SW480 (cell line): ENCODE data around the gene FOXE1.
A peak's percentile ranks its signal among the peaks of the same experiment; 100 is the strongest.

Experiments used
- DNase-seq: peaks from one replicate; pipeline ENCODE4 v3.0.0-alpha.2; 2016; ENCODE audit warnings: low spot score

The FOXE1 gene

DNA sequence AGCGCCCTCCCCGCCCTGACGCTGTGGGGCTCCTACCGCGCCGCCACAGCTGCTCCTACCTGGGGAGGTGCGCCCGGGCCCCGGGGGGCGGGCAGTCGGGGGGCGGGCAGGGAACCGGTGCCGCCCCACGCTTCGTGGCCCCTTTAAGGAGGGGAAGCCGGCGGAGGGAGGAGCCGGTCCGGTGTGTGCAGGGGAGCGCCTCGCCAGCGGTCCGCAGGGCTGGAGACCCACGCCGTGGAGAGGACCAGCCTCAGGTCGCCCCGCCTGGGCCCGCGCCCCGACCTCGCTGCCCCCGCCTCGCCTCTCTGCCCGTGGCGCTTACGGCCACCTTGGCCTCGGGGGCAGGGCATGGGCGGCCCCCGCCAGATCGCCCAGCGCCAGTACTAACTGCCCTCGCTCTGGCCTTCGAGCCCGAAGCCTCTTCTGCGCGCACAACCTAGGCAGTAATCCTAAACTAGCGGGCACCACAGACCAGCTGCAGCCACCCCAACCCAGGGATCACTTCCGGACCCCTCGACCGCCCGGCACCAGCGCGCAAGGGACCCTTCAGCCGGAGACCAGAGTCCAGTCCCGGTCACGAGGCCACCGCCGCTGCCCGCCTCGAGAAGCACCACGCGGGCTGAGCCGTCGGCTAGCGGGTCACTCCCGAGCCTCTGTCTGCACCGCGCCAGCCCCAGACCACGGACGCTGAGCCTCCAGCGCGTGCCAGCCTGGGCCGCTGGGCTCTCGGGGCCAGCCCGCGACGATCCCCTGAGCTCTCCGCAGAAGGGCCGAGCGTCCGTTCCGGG is at the start of gene FOXE1:
Gene FOXE1, plus strand, starts transcription at position 171 of the 788 bp plus-strand sequence. CDS start 689 bp downstream, outside the sequence.
- no peak for DNase-seq

DNA sequence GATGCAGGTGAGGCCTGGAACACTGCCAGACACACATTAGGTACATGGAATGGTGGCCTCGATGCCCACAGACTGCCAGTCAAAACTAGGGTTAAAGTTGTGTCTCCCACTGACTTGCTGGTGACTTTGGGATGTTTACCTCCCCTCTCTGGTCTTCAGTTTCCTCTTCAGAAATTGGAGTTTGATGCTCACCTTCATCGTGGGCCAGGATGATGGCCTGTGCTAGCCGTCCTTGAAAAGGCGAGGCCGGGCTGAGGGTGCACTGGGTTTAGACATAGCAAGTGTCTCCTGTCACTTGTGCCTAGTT is 49.0 kb upstream of the FOXE1 start:
- DNase-seq, result no peak

DNA sequence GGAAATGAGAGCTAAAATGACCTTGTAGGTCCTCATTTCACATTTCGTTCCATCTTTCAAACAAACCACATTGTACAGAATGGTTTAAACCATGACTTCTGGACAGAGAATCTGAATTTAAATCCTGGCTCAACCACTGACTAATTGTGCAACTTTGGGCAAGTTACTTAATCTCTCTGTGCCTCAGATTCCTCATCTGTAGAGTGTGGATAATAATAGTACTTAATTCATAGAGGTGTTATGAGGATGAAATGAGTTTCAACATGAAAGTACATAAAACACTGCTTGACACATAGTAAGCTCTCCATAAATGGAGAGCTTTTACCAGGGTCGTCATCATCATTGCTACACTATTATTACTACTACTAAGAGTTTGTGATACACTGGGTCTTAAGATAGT is 46.3 kb upstream of the FOXE1 start:
- no peak for DNase-seq

DNA sequence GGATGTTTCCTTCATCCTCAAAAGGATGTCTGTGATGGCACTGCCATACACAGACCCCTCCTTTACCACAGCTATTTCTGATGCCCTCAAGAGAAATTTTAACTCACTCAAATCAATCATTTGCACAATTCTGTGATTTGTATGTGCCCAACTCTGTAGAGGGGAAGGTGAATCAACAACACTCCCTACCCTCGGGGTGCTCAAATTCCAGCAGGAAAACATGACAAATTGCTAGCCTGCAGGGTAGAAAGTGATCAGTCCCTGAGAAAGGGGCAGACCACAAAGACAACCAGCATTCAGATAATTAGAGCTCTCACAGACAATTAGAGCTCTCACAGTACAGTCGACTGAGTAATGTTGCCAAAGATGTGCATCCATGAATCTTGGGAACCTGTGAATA is 45.3 kb upstream of the FOXE1 start:
- no peak for DNase-seq

DNA sequence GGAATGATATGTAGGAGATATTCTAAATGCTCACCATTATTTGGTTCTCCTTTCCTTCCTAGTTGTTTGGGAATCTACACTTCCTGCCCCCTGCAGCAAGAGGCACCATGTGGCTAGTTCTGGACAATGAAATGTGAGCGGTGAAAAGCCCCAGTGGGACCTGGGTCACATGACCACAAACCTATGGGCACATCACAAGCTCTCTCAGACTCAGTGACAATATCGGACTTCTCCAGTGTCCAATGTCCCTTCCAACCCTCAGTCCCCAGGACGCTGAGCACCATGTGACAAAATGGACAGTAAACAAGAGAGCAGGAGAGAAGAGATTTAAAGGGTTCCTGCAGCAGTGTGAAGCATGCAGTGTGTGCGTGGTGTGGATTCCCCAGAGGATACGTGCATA is 44.6 kb upstream of the FOXE1 start:
- no peak for DNase-seq

DNA sequence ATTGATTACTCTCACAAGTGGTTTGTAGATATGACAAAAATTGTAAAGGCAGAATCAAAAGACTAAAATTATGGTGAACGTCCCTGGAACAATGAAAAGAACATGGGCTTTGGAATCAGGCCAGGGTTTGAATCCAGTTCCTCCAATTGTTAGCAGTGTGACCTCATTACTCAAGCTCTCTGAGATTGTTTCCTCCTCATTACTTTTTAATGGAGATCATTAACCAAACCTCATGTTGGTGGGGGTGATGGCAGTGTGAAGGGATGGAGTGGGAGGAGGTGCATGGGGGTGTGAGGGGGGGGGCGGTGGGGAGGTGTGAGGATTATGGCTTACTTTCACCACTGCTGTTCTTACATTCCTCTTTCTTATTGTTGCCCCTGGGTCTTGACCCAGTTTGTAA is 44.1 kb upstream of the FOXE1 start:
- DNase-seq, result no peak

DNA sequence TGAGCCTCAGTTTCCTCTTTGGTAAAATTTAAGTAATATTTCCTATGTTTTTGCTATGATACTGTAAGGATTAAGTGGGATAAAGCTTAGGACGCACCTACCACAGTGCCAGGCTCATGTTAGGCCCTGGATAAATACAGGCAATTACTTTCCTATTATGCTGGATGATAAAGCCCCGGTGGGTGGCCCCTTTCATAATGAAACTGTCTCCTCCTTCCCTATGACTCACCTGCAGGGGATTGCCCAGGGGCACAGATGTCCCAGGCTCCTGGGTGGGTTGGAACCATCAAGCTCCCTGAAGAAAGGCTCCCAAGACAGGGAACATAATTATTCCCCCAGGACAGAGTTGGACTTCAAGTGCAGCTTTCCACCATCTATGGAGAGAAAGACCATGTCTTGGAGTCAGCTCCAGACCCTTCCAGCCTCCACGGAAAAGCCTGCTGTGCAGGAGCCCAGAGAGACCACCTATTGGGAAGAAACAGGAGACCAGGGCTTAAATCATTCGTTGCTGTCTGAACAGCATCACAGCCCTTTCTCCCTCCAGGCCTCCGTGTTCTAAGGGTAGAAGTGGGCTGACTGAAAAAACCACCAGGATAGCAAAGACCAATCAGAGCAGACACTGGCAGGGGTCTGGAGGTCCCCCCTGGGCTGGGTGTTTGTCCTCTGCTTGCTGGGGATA is 43.2 kb upstream of the FOXE1 start:
- DNase-seq, result no peak

DNA sequence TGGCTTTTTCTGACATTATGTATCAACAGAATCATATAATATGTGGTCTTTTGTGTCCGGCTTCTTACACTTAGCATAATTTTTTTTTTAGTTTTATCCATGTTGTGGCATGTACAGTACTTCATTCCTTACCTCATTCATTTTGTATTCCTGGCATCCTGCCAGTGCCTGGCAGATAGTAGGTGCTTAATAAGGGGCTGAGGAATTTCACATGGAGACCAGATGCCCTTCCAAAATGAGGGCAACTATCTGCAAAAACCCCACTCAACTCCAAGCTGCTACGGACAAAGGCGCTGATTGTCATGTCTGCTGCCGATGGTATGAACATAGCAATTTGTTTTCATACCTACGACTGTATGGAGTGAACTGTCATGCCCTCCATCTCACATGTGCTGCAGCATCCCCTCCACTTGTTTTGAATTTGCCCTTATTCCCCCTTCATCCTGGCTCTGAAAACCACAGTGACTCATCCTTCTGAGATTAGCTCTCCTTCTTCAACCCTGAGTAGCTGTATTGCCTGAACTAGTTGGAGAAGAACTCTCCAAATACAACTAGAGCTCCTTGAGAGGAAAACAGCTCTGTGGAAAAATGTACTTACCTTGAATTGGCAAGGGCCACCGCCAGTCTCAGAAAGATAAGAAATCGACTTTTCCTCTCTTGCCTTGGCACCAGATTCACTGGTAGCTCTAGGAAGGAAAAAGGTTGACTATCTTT is 41.3 kb upstream of the FOXE1 start:
- DNase-seq, result peak; percentile 49

DNA sequence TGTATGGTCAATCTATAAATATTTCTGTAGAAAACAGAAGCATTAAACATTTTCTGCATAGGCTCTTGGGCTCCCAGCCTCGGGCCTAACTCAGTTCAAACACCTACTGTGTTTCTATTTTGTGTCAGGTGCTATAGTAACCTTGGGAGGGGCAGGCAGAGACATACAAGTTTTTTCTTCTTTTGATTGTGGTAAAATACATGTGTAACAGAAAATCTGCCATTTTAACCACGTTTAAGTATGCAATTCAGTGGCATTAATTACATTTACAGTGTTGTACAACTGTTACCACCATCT is 40.8 kb upstream of the FOXE1 start:
- no peak for DNase-seq

DNA sequence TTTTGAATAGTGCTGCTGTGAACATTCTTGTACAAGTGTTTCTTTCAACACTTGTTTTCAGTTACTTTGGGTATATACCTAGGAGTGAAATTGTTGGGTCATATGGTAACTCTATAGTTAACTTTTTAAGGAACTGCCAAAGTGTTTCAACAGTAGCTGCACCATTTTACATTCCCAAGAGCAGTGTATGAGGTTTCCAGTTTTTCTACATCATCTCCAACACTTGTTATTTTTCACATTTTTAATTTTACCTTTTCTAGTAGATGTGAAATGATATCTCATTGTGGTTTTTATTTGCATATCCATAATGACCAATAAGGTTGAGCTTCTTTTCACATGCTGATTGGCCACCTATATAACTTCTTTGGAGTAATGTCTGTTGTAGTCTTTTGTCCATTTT is 40.0 kb upstream of the FOXE1 start:
- no peak for DNase-seq

DNA sequence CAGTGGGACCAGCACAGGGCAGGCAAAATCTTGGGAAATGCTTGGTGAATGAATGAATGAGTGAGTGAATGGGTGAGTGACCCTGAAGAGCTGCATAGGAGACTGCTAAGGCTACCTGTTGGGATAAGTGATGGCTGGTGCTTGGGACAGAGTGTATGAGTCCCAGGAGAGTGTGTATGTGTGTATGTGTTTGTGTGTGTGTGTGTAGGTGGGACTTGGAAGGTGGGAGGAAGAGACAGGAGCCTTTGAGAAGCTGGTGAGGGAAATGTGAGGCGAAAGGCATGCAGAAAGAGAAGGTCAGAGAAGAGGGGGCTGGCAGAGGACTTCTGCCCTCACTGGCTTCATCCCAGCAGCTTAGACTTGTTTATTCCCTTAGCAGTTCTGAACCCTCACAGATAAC is 33.3 kb upstream of the FOXE1 start:
- no peak for DNase-seq

DNA sequence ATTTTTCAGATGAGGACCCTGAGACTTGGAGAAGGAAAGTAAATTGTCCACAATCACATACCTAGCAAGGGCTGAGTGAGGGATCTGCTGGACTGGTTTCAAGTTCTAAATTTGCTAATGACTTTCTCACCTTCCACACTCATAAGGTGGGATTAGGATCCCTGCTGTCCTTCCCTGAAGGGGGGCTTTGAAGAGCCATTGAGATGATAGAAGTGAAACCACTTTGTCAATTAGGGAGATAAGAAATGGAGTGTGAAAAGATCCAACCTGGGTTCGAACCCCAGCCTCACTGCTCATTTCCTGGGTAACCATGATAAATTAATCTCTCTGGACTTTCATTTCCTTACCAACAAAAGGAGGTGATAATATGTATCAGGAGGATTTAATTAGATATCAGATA is 32.7 kb upstream of the FOXE1 start:
- DNase-seq, result no peak

DNA sequence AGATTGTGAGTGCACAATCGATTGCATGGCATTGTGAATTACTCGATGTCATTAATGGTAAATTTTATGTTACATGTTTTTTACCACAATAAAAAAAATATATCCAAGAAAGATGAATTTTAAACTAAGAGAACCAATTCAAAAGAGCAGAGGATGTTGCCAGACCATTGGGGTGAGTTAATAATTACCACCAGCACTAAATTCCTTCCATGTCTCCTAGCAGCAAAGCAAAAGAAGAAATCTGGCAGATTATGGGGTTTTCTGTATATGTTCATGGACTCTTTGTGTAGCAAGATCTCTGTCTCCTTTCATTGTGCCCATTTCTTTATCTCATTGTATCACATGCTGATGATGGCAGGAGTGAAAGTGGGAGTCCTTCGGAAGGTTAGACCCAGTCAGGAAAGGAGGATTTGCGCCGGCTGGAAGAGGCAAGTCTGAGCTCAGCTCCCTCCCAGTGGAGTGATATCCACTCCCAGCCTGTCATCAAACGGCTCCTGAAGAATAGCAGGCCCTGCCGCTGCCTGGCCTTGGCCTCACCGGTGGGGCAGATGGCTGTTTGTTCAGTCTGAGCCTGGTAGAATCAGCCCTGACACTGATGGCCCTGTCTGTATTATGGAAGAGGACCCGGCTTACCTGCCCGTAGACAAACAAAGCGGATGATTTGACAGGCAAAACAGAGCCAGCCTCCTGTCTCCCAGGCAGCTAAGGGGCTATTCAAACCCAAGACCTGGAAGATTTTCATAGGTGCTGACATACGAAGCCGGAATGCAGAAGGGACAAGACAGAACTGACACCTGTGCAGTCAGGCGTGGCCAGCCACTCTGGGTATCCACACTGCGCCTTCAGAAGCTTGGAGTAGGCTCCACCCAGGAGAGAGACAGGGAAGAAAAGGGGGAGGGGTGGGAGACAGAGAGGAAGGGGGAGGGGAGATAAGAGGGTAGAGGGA is 21.9 kb upstream of the FOXE1 start:
- DNase-seq, result no peak

DNA sequence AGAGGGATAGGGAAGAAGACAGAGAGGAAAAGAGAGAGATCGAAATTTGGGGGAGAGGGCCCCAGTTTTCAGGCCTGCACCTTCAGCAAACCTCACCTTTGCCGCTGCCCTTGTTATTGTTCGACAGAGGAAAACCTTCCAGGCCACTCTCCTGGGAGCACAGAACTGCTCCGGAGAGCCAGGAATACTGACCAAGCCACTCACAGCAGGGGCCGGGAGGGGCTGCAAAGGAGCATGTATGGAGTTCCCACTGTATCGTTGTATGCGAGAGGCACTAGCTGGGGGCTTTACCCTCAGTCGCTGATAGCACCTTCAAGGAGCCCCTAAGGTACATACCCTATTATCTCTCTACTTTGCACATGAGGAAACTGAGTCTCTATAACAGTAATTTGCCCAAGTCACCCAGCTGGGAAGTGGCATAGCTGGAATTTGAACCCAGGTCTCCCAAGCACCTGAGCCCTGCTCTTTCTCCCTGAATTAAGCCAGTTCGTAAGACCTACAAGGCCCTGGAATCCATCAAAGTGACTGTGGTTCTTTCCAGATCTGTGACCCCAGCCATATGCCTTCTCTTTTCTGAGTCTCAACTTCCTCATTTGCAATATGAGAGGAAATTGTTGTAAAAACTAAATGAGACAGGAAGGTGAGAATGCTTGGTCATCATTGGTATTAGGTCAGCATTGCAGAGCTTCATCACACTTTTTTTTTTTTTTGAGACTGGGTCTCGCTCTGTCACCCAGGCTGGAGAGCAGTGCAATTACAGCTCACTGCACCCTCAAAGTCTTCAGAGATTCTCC is 21.0 kb upstream of the FOXE1 start:
- DNase-seq, result no peak

DNA sequence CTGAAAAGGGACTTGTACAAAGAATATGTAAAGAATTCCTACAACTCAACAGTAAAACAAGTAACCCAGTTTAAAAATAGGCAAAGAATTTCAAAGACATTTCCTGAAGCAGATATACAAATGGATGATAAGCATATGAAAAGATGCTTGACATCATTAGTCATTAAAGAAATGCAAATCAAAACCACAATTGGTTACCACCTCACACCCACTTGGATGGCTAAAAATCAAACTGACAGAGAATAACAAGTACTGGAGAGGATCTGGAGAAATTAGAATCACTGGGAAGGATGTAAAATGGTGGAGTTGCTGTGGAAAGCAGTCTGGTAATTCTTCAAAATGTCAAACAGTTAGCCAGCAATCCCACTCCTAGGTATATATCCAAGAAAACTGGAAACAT is 12.5 kb upstream of the FOXE1 start:
- DNase-seq, result no peak

DNA sequence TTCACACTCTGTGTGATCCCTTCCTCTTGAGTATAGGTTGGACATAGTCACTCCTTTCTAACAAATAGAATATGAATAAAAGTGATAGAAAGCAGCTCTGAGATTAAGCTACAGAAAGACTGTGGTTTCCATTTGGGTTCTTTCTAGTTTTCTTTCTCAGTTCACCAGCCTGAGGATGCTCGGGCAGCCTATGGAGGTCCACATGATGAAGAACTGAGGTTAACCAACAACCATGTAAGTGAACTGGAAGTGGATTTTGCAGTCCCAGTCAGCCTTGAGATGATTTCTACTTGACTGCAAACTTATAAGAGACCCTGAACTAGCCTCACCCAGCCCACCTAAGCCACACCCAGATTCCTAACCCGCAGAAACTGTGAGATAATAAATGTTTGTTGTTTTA is 10.1 kb upstream of the FOXE1 start:
- DNase-seq, result no peak

DNA sequence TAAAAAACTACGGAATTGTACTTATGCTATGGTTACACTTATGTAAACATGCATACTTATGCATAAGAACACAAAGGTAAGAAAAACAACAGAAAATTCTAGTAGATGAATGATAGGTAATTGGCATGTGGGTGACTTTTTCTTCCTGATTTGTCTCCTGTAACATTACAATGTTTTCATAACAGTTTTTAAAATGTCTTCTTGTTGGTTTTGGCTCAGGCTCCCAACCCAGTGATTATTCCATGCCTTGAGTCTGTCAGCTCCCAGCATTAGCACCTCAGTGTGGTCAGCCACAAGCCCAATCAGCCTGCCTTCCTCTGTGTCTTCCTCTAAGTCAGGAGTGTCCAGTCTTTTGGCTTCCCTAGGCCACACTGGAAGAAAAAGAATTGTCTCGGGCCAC is 7.9 kb upstream of the FOXE1 start:
- DNase-seq, result no peak

DNA sequence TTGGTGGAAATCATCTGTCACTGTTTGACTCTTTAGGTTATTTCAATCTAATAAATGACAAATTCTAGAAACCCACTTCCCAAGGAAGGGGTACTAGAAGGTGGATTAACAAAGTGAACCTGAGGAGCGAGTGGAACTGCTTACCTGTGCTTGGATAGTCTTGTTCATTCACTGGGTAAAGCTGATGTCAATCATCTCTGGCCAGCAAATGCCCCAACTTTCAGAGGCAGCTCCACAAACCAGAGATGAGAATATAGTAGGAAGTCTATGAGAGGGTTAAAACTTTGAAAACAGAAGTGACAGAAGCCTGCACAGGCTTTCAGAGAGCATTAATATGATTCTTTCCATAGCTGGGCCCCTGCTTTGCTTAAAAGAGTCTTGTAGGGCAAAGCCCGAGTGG is 7.3 kb upstream of the FOXE1 start:
- DNase-seq, result no peak

DNA sequence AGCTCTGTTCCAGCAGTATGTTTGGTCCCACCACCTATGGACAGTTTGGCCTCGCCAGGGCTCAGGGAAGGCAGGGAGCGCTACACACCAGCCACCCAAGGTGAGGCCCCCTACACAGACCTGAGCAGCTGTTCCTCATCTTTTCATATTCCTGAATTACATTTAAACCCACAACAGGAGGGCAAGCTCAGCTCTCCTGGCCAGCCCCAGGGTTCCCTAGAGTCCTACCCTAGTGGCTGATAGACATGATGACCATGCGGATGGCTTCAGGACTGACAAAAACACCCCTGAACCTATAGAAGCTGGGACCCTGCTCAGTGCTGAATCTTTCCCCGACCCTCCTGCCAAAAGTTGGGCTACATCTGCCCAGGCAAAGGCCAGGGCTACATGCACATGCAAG is 6.7 kb upstream of the FOXE1 start:
- no peak for DNase-seq

DNA sequence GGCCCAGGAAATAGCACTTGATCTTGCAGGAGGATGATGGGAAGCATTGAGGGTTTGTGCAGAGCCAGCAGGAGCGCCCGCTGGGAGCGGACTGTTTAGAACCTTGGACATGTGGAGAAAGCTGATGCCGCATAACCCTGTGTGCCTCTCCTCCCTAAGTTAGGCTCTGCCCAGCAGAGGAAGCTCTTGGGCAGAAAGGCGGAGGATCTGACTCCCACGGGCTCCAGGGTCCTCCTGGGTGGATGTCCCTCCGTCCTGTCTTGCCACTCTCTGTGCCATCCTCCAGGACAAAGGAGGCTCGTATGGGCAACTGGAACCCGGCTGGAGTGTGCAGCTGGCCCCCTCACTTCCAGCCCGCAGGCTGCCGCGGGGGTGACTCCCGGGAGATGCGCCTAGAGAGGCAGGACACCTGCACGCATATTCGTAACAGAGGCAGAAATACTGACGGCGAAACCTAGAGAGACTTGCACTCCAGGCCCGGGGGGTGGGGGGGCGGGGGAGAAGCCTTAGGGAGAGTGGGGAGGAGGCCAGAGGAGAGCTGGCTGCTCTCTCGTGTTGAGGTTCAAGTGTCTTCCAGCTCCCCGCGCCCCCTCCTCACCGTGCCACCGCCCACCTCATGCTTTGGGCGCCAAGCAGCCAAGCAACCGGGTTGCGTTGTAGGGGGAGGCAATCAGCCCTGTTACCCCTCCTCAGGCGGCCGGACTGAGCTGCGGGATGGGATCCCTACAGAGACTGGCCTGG is 5.4 kb upstream of the FOXE1 start:
- no peak for DNase-seq

DNA sequence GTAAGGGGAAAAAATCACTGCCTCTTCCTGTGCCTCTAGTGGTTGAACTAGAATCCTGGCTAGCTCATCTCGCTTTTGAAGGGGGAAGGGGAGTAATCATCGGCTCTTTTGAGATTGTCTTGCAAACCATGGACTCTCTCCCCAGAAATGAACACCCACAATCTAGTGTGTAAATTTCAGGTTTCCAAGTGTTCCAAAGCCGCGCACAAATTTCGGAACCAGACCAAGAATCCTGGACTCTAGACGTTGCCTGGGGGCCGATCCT is 4.9 kb upstream of the FOXE1 start:
- DNase-seq, result no peak
